ENCODE data around the gene FCER1A. TPM values are rescaled to one million over a fixed set of nuclear protein-coding genes. Genes with fewer than 3 reads are reported as not detected.

The FCER1A gene
- 1 to 10 TPM in 3 of 6 donors, not detected in 3; 1.0 to 2.1 (median 1.2) TPM for total RNA-seq
- under 1 TPM in 1 of 2 donors, not detected in 1; 0.66 TPM for polyA plus RNA-seq

DNA sequence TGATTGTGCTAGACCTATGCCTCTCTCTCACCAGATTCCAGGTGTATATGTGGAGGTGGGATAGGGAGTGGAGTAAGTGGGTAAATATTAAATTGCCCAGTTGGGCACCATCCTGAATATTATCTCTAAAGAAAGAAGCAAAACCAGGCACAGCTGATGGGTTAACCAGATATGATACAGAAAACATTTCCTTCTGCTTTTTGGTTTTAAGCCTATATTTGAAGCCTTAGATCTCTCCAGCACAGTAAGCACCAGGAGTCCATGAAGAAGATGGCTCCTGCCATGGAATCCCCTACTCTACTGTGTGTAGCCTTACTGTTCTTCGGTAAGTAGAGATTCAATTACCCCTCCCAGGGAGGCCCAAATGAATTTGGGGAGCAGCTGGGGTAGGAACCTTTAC lies at the start of gene FCER1A:
Gene FCER1A (plus strand): TSS at position 242 of the 400 bp plus-strand sequence. CDS start 29 bp downstream, at position 271.
- Histone ChIP-seq H3K27ac (no peak within 1 kb of the TSS), H3K9me3 (no peaks in the 10 kb centered on the region), H3K4me3 (no peak within 1 kb of the TSS), H3K27me3 (no peaks in the 10 kb centered on the region), H3K4me1 (no peaks in the 10 kb centered on the region), H3K36me3 (no peaks in the 10 kb centered on the region)
- FAIRE-seq (no peak), DNase-seq (no peak), ATAC-seq (no peak)
- intact Hi-C loops (cut with DNase I) = no loop called here
- 71 to 72% methylated on average over 1 of the region's 1 CpG for WGBS, 2 donors
- TF ChIP-seq, protein P1, sequence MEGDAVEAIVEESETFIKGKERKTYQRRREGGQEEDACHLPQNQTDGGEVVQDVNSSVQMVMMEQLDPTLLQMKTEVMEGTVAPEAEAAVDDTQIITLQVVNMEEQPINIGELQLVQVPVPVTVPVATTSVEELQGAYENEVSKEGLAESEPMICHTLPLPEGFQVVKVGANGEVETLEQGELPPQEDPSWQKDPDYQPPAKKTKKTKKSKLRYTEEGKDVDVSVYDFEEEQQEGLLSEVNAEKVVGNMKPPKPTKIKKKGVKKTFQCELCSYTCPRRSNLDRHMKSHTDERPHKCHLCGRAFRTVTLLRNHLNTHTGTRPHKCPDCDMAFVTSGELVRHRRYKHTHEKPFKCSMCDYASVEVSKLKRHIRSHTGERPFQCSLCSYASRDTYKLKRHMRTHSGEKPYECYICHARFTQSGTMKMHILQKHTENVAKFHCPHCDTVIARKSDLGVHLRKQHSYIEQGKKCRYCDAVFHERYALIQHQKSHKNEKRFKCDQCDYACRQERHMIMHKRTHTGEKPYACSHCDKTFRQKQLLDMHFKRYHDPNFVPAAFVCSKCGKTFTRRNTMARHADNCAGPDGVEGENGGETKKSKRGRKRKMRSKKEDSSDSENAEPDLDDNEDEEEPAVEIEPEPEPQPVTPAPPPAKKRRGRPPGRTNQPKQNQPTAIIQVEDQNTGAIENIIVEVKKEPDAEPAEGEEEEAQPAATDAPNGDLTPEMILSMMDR (IDR thresholded peaks at IDR 0.05) = no peak

DNA sequence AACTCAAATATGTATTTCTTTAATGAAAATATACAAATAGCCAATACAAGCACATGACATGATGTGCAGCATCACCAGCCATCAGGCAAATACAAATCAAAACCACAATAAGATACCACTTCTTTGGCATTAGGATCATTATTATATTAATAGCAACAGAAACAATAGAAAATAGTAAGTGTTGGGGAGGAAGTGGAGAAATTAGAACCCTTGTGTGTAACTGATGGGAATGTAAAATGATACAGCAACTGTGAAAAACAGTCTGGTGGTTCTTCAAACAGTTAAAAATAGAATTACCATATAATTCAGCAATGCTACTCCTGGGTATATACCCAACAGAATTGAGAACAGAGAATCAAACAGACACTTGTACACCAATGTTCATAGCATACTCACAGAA lies 40.8 kb upstream of the FCER1A start:
- TF ChIP-seq, protein P1 (IDR thresholded peaks at IDR 0.05) = no peak
- H3K27ac ChIP-seq = no peak overlapping the region
- H3K9me3 ChIP-seq = no peaks in the 10 kb centered on the region
- no peaks in the 10 kb centered on the region for H3K27me3 ChIP-seq
- FAIRE-seq (no peak), DNase-seq (no peak), ATAC-seq (no peak)
- intact Hi-C loops (cut with DNase I) = no loop called here
- H3K4me1 ChIP-seq = no peaks in the 10 kb centered on the region
- no peaks in the 10 kb centered on the region for H3K36me3 ChIP-seq
- H3K4me3 ChIP-seq = no peak overlapping the region

DNA sequence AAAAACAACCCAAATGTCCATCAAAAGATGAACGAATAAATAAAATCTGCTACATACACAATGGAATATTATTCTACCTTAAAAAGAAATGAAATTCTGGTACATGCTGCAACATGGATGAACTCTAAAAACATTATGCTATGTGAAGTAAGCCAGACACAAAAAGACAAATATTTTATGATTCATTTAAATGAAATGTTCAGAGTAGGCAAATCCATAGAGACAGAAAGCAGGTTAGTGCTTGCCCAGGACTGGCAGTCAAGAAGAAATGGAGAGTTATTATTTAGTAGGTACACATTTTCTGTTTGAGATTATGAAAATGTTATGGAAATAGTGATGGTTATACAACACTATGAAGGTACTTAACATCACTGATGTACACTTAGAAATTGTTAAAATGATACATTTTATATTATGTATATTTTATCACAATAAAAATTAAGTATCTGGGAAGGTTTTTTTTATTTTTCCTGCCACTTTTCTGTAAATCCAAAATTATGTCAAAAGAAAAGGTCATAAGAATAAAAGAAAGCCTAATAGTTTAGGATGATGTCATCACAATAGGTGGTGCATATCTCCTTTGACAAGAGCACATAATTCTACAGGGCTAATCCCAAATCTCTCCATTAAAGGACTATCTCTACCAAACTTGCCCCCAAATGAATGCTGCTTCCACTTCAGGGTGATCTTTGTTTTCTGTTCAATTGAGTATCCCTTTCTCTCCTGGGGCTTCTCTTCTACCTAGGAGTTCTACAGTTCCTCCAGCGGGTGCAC lies 40.2 kb upstream of the FCER1A start:
- peaks cover 0 to 2% (median 0%) of the 10 kb centered on the region in 4 donors for H3K27me3 ChIP-seq
- intact Hi-C loops (cut with DNase I) = no loop called here
- H3K4me3 ChIP-seq = no peak overlapping the region
- H3K27ac ChIP-seq = no peak overlapping the region
- DNase-seq (no peak), ATAC-seq (no peak), FAIRE-seq (no peak)
- H3K9me3 ChIP-seq = no peaks in the 10 kb centered on the region
- WGBS, 2 donors = 43 to 73% methylated on average over 2 of the region's 2 CpGs
- H3K36me3 ChIP-seq = no peaks in the 10 kb centered on the region
- TF ChIP-seq, protein P1 (IDR thresholded peaks at IDR 0.05) = no peak
- no peaks in the 10 kb centered on the region for H3K4me1 ChIP-seq

DNA sequence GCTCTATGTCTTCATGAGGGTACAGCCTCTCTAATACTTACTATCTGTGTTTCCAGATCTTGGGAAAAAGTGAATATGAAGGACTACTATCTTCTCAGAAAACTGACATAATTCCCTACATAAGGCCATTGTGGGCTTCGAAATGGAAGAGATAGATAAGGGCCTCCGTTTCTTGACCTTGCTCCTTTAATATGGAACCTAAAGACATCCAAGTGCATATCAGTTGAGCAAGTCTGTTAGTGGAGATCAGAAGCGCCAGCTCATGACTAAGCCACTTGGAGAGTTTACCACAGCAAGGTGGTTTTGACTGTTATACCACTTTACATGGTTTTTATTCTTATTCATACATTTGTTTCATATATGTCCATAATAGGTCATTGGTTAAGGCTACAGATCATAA lies 35.3 kb upstream of the FCER1A start:
- no peaks in the 10 kb centered on the region for H3K4me1 ChIP-seq
- H3K4me3 ChIP-seq = no peak overlapping the region
- intact Hi-C loops (cut with DNase I) = no loop called here
- DNase-seq = no peak
- FAIRE-seq = no peak
- WGBS, 2 donors = 50 to 63% methylated on average over 3 of the region's 3 CpGs
- TF ChIP-seq, protein P1 (IDR thresholded peaks at IDR 0.05) = no peak
- H3K9me3 ChIP-seq = no peaks in the 10 kb centered on the region
- ATAC-seq = no peak
- no peaks in the 10 kb centered on the region for H3K36me3 ChIP-seq
- H3K27ac ChIP-seq = no peak overlapping the region
- H3K27me3 ChIP-seq = peaks cover 0 to 12% (median 0%) of the 10 kb centered on the region in 4 donors

DNA sequence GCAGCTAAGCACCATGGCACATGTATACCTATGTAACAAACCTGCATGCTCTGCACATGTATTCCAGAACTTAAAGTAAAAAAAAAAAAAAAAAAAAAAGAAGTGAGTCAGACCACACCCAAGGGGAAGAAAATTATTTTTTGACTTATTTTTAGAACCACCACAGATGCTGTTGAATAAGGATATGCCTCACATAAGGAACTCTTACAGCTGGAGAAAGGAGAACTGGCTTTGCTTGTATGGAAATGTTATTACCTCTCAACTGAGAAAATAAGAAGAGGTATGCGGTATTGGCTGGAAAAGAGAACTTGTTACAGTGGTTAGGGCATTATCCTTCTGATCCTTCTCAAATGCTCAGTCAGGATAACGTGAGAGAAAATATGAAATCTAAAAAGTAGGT lies 27.5 kb upstream of the FCER1A start:
- H3K9me3 ChIP-seq = no peaks in the 10 kb centered on the region
- 53 to 60% methylated on average over 2 of the region's 2 CpGs for WGBS, 2 donors
- no peak overlapping the region for H3K27ac ChIP-seq
- no peak overlapping the region for H3K4me3 ChIP-seq
- TF ChIP-seq, protein P1 (IDR thresholded peaks at IDR 0.05) = no peak
- FAIRE-seq (no peak), ATAC-seq (no peak), DNase-seq (no peak)
- H3K36me3 ChIP-seq = no peaks in the 10 kb centered on the region
- intact Hi-C loops (cut with DNase I) = no loop called here
- H3K27me3 ChIP-seq = peaks cover 0 to 8% (median 0%) of the 10 kb centered on the region in 4 donors
- no peaks in the 10 kb centered on the region for H3K4me1 ChIP-seq

Data from pancreas (tissue), 10 donors.